Activated CD4-positive, alpha-beta T cell treated with anti-CD3 and anti-CD28 coated beads, Interleukin-2, amount 50 U/mL, for 16 hours (primary cell): ENCODE results near the gene FOSL2.
"Not testable (repeated sequence)": the region's sequence is repeated elsewhere in the genome, so short reads cannot be mapped to it uniquely, and the experiment has no call there.

ENCODE experiments used
- DNase-seq: peaks from one replicate; pipeline ENCODE4 v3.0.0-alpha.2; 2020

The FOSL2 gene

DNA sequence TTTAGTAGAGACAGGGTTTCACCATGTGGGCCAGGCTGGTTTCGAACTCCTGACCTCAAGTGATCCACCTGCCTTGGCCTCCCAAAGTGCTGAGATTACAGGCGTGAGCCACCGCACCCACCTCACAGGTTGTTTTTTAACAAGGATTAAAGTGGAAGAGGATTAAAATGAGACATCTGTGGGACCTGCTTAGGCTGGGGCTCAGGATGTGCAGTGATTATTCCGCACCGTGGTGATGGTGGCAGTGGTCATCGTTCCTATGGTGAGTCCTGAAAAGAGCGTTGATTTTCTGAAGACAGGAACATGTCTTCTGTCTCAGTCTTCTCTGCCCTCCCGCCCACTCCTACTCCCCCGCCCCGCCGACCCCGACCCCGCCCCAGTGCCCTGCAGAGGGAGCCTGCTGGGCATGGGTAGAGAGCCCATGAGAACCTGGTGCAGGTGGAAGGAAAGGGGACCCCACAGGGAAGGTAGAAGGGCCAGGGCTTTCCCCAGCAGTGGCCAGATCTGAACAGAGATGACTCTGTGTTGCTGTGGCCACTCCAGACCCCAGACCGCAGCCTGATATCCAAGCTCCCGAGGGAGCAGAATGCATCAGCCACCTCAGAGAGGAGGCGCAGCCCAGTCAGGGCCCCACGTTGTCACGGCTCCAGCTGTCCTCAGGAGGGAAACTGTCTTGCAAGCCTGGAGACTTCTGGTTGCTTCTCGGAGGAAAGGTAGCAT is 34.5 kb upstream of the FOSL2 start:
- no peak for DNase-seq

DNA sequence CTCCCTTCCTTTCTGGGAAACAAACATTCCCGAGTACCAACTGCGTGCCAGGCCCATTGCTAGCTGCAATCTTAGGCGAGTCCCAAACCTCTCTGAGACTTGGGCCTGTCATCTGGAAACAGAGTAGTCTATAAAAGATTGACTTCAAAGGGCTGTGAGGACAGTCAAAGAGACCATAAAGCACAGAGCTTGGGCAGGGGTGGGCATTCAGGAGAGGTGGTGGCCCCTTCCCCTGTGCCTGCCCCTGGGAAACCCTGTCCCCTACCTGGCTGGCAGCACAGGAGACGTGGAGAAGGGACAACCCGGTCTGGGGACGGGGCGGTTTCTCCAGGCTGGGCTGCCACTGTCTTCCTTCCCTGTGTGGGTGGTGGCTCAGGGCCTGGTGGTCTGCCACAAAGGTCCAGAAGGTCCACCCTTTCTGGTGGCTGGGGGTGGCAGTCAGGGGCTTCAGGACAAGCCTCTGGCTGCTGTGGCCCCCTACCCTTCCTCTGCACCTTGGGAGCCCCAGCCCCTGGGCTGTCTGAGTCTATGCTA is 33.9 kb upstream of the FOSL2 start:
- DNase-seq: no peak

DNA sequence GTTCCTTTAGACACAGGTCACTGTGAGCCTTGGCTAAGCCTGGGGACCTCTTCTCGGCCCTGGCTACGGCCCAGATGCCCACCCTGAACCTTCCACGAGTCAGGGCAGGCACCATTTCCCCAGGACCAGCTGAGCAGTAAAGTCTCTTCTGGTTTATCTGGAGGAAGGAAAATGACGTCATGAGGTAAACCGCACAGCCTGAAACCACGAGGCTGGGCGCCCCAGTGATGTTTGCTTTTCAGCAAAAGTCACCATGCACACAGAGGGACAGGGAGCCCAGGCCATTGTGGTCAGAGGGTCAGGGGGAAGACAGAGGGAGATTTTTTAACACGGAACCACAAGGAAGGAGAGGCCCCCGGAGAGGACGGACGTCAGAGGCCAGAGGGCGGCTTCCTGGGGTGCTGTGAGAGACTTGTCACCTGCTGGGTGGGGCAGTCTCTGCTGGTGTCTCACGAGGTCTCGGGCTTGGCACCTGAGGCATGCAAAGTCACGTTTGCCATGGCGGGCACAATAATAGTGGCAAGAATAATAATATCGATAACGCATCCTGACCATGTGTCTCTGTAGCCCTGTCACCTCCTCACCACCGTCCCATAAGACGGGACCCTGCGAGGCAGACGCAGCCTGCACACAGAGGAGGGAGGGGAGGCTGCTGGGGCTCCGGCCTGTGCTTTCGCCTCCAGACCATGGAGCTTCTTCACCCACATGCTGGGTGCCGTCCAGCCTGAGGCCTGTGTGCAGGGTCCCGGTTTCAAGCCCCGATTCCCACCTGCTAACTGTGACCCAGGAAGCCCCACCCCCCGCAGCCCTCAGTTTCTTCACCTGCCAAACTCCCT is 33.2 kb upstream of the FOSL2 start:
- DNase-seq: peak; percentile 90

DNA sequence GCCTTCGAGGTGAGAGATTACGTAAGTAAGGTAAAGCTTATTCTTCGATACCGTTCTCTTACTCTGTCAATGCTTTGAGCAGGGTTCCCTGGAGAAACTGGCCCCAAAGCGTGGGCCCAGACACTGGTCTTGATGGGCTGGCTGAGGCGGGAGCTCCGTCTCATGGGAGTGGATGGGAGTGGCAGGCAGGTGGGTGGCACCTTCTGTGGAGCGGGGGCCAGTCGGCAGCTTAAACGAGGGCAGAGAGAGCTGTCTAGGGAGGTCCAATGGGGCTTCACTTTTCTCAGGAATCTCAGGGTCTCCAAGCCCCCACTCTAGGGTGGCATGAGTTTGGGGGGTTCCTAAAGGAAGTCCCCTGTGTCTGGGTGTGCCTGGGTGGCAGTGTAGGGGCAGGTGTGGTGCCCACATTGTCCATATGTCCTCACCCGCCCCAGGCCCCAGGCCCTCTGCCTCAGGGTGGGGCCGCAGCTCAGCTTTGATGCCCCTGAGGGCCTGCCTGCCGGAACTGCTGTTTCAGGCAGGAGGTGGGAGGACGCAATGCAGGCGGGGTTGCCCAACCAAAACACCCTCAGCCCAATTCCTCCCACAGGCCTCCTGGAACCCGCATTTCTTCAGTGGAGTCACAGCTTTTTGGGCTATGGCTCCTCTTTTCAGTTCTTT is 32.5 kb upstream of the FOSL2 start:
- DNase-seq: no peak

DNA sequence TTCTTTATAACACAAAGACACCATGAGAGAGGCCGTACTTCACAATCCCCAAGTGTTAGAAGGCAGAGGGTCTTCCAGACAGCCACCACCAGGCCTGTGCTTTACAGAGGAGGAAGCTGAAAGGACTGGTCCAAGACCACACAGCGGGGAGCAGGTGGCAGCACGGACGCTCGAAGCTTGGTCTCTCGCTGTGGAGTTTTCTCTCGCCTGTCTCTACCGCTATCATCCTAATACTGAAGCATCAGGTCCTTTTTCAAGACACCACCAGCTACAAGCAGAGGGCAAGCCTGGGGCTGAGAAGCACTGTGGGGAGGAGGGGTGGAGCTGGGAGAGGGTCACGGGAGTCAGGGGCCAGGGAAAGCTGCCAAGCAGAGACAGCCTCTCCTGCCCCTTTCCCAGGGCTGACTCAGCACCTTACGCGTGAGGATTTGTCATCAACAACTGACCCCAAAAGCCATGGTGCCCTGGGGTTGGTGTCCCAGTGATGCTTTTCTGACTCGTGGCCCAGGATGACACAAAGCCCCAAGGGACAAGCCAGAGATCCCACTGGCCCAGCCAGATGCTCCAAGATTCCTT is 31.9 kb upstream of the FOSL2 start:
- DNase-seq: no peak

DNA sequence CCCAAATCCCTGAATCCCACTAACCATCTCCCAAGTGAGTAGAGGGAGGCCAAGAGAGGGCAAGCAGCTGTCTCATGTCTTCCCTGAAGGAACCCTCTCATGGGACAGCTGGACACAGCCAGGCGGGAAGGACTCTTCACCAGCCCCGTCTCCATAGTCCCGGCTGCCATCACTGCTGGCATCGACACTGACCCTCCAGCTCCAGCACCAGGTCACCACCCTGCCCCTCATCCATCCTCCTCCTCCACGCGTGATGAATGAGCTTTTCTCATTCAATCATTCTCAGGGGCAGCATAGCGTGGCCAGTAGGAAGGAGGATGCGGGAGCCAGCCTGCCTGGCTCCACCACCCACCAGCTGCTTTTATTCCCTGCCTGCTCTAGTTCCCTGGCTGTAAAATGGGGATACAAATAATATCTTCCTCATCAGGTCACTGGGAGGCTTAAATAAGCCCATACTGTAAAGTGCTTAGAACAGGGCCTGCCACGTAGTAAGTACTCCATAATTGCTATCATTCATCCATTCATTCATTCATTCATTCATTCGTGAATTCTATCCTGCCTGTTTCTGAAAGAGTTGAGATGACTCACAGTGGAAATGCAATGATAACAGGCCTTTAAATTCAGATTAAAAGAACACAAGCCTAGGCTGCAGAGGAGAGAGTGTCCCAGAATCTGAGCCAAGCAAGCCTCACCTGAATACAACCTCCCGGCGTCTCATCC is 30.5 kb upstream of the FOSL2 start:
- no peak for DNase-seq

DNA sequence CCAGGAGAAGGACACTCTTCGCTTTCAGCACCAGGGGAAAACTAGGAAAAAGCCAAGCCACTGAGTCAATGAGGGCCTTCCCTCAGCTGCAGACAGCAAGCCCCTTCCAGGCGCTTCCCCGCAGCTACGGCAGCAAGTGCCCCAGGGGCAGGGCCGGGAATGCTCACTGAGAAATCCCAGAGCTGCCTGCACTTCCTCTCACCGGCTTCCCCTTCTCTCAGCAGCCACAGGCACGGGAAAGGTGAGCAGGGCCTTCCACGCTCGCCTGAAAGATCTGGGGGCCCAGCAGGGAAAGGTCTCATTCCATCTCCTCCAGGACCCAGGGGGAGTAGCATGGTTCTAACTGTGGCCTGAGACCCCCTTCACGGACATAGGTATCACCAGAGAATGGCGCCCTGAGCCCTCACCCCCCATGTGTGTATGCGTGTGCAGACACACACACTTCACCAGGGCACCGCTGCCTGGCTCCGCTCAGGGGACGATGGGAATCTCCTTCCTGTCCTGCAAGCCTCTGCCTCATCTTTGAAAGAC is 29.6 kb upstream of the FOSL2 start:
- DNase-seq: no peak

DNA sequence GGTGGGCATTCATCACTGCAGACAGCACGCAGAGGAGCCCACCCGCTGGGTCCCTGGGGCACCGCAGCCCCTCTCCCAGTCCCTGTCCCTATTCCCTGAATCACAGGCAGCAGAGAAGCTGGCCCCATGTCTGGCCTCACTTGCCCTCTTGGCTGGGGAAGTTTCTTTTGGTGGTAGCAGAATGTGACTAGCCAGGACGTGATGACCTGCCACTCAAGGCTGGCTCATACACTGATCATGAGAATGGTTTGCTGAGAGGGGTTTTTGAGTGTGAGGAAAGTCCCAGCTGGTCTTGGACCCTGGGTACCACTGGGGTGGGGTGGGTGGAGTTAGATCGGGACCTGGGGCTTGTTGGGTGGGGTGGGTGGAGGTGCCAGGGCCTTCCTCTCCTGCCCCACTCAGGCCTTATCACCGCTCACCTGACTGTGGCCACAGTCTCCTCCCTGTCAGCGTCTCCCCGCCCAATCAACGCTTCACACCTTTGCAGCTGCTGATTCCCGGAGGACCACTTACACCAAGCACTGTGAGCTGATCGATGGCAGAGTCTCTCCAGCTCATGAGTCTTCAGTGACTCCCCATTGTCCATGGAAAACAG is 28.9 kb upstream of the FOSL2 start:
- no peak for DNase-seq

DNA sequence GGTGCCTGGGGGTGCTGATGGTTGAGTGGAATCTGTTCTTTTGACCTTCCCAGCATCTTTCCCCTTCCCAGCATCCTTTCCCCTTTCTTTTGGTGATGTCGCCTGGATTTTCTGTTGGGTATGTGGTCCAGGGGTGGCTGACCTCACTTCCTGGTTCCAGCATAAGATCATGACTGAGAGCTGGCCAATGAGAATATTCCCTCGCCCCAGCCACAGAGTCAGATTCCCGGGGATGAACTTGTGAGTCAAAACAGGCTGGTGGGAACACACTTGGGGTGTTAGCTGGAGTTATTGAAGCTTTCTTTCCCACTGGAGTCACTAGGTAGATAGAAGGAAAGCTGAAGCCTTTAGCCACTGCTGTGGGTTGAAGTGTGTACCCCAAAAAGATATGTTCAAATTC is 28.0 kb upstream of the FOSL2 start:
- no peak for DNase-seq

DNA sequence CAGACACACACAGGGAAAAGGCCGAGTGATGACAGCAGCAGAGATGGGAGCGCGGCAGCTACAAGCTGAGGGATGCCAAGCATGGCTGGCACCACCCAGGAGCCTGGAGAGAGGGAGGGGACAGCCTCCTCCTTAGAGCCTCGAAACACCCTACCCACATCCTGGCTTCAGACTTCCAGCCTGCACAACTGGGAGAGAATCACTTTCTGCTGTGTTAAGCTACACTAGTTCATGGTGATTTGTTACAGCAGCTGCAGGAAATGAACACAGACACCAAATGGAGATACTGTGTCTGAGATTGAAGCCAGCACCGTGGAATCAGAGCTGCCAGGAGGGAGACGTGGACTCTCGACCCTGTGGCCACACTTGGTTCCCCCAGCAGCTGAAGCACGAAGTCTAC is 27.5 kb upstream of the FOSL2 start:
- no peak for DNase-seq

DNA sequence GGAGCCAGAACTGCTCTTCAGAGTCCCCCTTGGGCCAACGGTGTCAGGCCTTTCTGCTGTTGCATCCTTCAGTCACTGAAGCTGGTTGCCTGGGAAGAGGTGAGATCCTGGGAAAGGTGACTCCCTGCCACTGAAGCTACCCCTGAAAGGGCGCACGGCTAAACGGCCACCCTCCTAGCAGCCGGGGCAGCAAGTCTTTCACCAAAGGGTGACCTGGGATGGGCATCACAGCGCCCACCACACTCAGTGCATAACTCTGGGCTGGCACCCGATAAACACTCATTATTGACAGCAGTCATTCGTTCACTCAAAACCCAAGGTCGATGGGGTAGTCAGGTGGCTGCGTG is 26.5 kb upstream of the FOSL2 start:
- no peak for DNase-seq

DNA sequence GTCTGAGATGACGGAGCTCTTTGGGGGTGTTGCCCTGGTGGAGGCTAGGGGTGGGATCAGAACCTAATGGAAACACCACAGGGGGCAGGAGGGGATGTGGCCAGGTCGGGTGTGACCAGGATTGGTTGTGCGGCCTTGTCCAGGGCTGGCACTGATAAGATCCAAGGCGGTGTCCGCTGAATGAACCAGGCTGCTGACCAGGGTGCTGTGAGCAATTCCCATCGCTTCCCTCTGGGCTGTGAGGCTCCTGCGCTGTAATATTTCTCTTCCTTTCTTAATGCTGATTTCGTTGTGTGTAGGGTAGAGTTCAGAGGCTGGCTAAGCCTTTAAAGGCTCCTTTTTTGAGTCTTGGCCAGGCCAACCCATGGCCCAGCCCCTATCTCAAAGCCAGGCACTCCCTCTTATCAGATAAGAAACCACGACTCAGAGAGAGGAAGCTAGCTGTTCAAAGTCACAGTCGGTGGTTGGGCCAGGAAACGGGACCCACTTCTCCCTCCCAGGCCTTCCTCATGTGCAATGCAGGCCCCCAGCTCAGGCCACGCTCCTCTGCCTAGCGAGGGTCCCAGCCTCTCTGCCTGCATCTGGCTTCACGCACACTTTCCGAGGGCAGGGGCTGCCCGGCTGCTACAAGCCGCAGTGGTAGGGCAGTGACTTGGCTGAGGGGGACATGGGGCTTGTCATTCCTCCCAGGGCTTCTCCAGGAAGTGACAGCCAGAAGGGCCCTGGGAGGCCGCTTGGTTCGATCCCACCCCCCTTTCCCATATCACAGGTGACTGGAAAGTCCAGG is 26.0 kb upstream of the FOSL2 start:
- peak; percentile 80 for DNase-seq

DNA sequence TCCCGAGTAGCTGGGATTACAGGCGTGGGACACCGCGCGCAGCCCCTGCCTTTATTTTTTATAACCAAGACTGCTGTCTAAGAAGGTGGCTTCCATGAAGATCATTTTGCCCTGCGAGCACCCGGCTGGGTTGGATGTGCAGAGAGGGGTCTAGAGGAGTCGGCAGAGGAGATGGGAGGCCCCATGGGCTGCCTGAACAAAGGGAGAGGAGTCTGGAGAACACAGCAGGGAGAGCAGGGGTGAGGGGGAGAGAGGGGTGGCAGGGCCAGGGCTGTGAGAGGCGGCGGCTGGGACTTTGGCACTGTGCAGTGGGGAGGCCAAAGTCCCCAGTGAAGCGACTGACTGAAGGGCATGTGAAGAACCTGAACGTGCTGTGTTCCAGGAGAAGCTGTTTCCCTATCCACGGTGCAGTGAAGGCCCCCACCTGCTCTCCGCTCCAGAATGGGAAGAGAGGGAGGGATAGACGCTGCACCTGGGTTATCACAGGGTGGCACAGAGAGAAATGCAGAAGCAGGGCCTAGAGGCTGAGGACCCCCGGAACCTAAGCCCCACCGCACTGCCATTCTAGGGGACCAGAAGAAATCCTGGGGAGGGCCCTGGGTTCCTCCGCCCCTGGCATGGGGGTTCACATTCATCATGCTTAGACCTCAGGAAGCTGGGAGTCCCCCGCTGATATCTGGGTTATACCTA is 24.8 kb upstream of the FOSL2 start:
- DNase-seq: no peak

DNA sequence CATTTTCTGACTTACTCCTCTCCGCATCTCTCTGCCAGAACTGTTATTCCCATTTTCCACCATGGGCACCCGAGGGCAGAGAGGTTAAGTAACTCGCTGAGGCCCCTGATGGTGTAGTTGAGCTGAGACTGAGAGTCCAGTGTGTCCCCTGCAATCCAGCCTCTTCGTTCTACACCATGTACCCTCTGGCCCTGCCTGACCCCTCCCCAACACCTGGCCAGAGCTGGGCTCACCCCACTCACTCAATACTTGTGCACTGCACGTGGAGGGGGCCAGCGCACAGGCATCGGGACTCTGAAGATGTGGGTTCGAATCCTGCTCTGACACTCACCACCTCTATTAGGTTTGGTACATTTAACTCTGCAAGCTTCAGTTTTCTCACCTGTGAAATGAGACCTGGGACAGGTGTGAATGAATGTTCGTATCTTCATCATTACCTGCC is 24.3 kb upstream of the FOSL2 start:
- no peak for DNase-seq

DNA sequence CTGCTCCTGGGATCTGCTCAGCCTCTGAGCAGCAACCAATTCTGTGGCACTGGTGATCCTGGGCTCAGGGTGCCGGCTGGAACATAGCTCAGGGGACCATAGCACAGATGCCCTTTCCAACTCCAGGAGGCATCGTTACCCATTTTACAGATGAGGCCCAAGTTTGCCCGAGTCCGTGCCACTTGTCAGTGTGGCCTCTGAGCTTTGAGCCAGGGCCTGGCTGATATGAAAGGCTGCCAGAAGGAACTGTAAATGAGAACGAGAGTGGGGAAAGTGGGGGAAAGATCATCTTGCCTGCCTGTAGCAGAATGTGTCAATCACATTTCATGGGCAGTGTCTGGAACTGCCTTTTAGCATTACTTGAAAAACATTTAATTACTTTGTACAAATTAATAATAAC is 23.3 kb upstream of the FOSL2 start:
- no peak for DNase-seq

DNA sequence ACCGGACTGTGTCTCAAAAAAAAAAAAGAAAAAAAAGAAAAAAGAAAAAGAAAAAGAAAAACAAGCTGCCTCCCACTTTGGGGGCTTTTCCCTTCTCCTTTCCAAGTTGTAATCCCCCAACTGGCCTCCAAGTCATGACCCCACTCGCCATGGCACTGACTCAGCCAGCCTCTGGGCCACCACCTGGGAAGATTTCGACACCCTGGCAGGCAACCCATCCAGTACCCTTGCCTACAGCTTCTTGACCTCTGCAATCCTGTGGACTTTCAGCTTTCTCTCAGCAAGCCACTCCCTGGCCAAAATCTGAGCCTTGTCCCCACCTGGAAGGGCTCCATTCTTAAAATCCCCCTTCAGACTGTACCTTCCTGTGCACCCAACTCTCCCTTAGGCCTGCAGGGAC is 22.3 kb upstream of the FOSL2 start:
- no peak for DNase-seq

DNA sequence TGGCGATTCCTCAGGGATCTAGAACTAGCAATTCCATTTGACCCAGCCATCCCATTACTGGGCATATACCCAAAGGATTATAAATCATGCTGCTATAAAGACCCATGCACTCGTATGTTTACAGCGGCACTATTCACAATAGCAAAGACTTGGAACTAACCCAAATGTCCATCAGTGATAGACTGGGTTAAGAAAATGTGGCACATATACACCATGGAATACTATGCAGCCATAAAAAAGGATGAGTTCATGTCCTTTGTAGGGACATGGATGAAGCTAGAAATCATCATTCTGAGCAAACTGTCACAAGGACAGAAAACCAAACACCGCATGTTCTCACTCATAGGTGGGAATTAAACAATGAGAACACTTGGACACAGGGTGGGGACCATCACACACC is 20.9 kb upstream of the FOSL2 start:
- not testable (repeated sequence) for DNase-seq

DNA sequence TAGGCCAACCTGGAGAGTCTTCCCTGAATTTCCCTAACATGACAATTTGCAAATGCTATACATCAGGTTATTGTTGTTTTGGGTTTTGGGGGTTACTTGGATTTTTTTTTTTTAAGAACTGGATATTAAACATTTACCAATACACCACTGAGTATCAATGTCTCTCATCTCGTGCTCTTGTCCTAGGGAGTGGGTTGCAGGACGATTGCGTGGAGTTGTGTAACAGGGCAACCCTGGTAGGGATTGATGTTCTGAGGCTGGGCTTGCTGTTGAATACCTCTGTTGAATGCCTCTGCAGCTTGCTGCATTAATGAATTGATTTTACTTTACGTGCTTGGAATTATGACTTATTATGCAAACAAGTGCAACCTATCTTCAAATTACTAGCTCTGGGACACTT is 18.8 kb upstream of the FOSL2 start:
- DNase-seq: no peak

DNA sequence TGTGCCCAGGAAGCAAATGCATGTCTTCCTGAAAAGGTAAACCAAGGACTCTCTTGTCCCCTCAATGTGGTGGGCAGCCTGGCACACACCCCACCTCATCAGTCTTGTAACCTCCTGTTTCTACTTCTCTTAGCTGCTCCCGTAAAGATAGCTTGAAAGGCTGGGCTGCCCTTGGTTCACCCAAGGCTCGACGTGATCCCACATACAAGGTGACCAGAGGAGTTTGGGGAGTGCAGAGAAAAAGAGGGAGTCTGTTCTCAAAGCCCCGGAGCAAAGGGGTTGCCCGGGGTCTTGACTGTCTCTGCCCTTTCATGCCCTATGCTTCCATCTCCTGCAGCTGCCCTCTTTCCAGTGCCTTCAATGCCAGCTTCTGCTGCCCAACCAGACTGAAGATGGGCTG is 18.3 kb upstream of the FOSL2 start:
- DNase-seq: no peak

DNA sequence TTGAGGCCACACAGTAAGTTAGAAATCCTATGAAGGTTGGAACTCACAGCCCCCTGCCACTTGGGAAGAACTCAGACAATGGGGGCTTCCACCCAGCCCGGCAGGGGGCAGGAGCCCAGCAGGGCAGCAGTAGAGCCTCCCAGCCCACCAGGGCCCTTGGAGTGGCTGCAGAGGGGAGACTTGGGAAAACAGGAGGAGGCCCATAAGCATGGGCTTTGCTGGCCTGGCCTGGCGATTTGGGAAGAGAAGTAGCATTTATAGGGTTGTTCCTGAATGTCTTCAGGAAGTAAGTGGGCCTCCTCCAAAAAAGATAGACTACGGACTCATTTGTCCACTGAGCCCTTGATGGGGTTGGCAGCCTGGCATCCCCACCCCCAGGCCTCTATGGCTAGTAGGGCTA is 17.4 kb upstream of the FOSL2 start:
- DNase-seq: no peak
